ENCODE measurements around the gene OR10H4. TPM values are rescaled to one million over a fixed set of nuclear protein-coding genes. Genes with fewer than 3 reads are reported as not detected.

The OR10H4 gene
- total RNA-seq, 3 donors from 2014 or later (not counting 1 experiment from before 2014, with no cell fraction given), result not detected

DNA sequence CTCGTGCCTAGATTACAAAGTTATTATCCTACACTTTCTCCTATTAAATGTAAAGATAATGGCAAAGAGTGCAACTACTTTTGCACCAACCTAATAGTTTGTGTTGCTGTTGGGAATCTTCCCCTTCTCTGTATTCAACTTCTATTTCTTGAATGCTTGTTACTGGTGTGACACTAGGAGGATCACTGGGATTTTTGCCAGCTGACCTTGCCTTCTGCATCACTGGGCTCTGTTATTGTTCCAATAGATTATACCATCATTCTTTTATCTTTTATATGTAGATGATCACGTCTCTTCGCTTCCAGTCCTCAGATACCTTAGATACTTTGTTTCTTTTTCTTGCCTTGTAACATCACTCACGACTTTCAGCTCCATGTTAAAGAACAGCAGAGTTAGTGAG, 3.5 kb upstream of the OR10H4 start:
- intact Hi-C loops (cut with micrococcal nuclease), result no loop called here
- peaks cover 23 to 63% of the 10 kb centered on the region in 2 donors for H3K27me3 Mint-ChIP-seq (ENCODE audit: low read depth in 2 of 2)
- TF ChIP-seq, protein P1, sequence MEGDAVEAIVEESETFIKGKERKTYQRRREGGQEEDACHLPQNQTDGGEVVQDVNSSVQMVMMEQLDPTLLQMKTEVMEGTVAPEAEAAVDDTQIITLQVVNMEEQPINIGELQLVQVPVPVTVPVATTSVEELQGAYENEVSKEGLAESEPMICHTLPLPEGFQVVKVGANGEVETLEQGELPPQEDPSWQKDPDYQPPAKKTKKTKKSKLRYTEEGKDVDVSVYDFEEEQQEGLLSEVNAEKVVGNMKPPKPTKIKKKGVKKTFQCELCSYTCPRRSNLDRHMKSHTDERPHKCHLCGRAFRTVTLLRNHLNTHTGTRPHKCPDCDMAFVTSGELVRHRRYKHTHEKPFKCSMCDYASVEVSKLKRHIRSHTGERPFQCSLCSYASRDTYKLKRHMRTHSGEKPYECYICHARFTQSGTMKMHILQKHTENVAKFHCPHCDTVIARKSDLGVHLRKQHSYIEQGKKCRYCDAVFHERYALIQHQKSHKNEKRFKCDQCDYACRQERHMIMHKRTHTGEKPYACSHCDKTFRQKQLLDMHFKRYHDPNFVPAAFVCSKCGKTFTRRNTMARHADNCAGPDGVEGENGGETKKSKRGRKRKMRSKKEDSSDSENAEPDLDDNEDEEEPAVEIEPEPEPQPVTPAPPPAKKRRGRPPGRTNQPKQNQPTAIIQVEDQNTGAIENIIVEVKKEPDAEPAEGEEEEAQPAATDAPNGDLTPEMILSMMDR (IDR thresholded peaks at IDR 0.05), result no peak
- no peak for ATAC-seq
- no peaks in the 10 kb centered on the region for H3K4me1 Mint-ChIP-seq
- H3K36me3 ChIP-seq (ENCODE audit: control insufficient read depth, insufficient read depth, low read length), result no peaks in the 10 kb centered on the region
- peaks cover 8% of the 10 kb centered on the region for H3K27me3 ChIP-seq (ENCODE audit: control insufficient read depth, insufficient read depth, low read length)
- H3K36me3 Mint-ChIP-seq, result no peaks in the 10 kb centered on the region
- H3K27ac ChIP-seq (ENCODE audit: low read length), result no peak overlapping the region
- WGBS (ENCODE audit: insufficient coverage), result 80% methylated on average over 2 of the region's 4 CpGs
- H3K9me3 Mint-ChIP-seq, result peaks cover 7 to 11% of the 10 kb centered on the region in 2 donors
- no peak overlapping the region for H3K4me3 ChIP-seq (ENCODE audit: low read length)
- H3K4me3 Mint-ChIP-seq, result no peak overlapping the region
- H3K4me1 ChIP-seq (ENCODE audit: control insufficient read depth, insufficient read depth, low read length), result no peaks in the 10 kb centered on the region
- DNase-seq, result no peak
- H3K9me3 ChIP-seq (ENCODE audit: control insufficient read depth, insufficient read depth, low read length), result peaks cover 4% of the 10 kb centered on the region
- H3K27ac Mint-ChIP-seq, result no peak overlapping the region

DNA sequence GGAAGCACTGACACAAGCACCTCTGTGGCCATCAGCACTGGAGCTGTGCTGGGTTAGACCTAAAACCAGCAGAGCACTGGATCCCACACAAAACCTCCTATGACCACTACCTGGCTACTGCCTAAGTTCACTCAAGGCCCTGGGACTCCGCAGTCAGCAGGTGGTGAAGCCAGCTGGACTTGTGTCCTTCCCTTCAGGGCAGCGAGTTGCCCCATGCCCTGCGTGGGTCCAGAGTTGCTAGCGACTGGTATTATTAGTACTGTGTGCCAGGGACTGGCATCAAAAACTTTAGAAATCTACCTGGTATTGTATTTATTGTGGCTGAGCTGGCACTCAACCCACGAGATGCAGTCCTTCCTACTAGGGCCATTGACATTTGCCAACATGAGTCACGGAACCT, 6.0 kb downstream of the OR10H4 start:
- TF ChIP-seq, protein P1 (IDR thresholded peaks at IDR 0.05), result no peak
- intact Hi-C loops (cut with micrococcal nuclease), result no loop called here
- 84% methylated on average over 6 of the region's 6 CpGs for WGBS (ENCODE audit: insufficient coverage)

DNA sequence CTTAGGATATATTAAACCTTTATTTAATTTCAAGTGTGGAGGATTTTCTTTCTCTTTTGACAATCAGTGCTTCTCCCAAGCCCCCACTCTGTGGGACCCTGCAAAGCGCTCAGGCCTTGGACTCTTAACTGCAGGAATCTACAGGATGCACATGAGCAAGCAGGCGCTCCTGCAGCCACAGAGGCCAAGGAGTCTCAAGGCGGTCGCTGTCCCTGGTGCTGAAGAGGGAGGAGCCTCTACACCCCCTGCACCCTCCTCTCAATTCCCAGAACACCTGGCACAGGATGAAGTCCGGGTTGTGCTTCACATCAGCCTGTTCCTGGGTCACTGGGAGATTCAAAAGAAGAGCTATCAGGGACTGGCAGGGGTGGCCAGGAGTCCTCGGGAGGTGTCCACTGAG, 13.5 kb downstream of the OR10H4 start:
- Histone ChIP-seq H3K27ac (ENCODE audit: low read length) (no peak overlapping the region), H3K4me3 (ENCODE audit: low read length) (no peak overlapping the region), H3K9me3 (ENCODE audit: control insufficient read depth, insufficient read depth, low read length) (peaks cover 4% of the 10 kb centered on the region), H3K4me1 (ENCODE audit: control insufficient read depth, insufficient read depth, low read length) (no peaks in the 10 kb centered on the region), H3K36me3 (ENCODE audit: control insufficient read depth, insufficient read depth, low read length) (no peaks in the 10 kb centered on the region), H3K27me3 (ENCODE audit: control insufficient read depth, insufficient read depth, low read length) (peaks cover 3% of the 10 kb centered on the region)
- H3K4me3 Mint-ChIP-seq, result no peak overlapping the region
- TF ChIP-seq, protein P1 (IDR thresholded peaks at IDR 0.05), result no peak
- H3K4me1 Mint-ChIP-seq, result no peaks in the 10 kb centered on the region
- H3K9me3 Mint-ChIP-seq, result no peaks in the 10 kb centered on the region
- H3K27me3 Mint-ChIP-seq (ENCODE audit: low read depth in 2 of 2), result peaks cover 12 to 33% of the 10 kb centered on the region in 2 donors
- no peak for ATAC-seq
- 65% methylated on average over 6 of the region's 6 CpGs for WGBS (ENCODE audit: insufficient coverage)
- H3K36me3 Mint-ChIP-seq, result no peaks in the 10 kb centered on the region
- no peak for DNase-seq
- H3K27ac Mint-ChIP-seq, result no peak overlapping the region
- intact Hi-C loops (cut with micrococcal nuclease), result no loop called here

More for the DNA sequence above, 6.0 kb downstream of the OR10H4 start:
- H3K4me3 ChIP-seq (ENCODE audit: low read length), result no peak overlapping the region
- no peaks in the 10 kb centered on the region for H3K9me3 Mint-ChIP-seq
- ATAC-seq (no peak), DNase-seq (no peak)
- H3K36me3 ChIP-seq (ENCODE audit: control insufficient read depth, insufficient read depth, low read length), result no peaks in the 10 kb centered on the region
- peaks cover 5% of the 10 kb centered on the region for H3K27me3 ChIP-seq (ENCODE audit: control insufficient read depth, insufficient read depth, low read length)
- no peaks in the 10 kb centered on the region for H3K4me1 ChIP-seq (ENCODE audit: control insufficient read depth, insufficient read depth, low read length)
- no peak overlapping the region for H3K27ac ChIP-seq (ENCODE audit: low read length)
- no peak overlapping the region for H3K27ac Mint-ChIP-seq
- H3K36me3 Mint-ChIP-seq, result no peaks in the 10 kb centered on the region
- no peak overlapping the region for H3K4me3 Mint-ChIP-seq
- peaks cover 20 to 65% of the 10 kb centered on the region in 2 donors for H3K27me3 Mint-ChIP-seq (ENCODE audit: low read depth in 2 of 2)
- no peaks in the 10 kb centered on the region for H3K4me1 Mint-ChIP-seq
- H3K9me3 ChIP-seq (ENCODE audit: control insufficient read depth, insufficient read depth, low read length), result no peaks in the 10 kb centered on the region

DNA sequence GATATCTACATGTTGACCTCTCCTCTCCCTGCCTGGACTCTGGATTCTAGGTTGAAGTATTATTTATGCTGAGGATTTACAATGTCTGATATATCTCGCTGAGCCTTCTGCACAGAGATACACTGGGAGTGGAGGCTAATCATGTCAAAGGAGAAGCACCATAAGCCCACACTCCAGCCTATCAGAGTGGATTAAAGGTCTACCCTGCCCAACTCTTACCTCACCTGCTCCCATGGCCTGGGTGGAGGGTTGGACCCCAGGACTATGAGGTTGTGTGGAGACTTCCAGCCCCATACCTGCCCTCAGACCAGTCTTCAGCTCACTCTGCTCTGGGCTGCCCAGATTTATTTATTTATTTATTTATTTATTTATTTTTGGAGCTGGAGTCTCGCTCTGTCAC, 15.4 kb downstream of the OR10H4 start:
- H3K4me3 Mint-ChIP-seq, result no peak overlapping the region
- no peak overlapping the region for H3K27ac Mint-ChIP-seq
- H3K27me3 Mint-ChIP-seq (ENCODE audit: low read depth in 2 of 2), result peaks cover 14 to 27% of the 10 kb centered on the region in 2 donors
- Histone ChIP-seq H3K4me1 (ENCODE audit: control insufficient read depth, insufficient read depth, low read length) (no peaks in the 10 kb centered on the region), H3K27ac (ENCODE audit: low read length) (no peak overlapping the region), H3K9me3 (ENCODE audit: control insufficient read depth, insufficient read depth, low read length) (peaks cover 4% of the 10 kb centered on the region), H3K27me3 (ENCODE audit: control insufficient read depth, insufficient read depth, low read length) (peaks cover 3% of the 10 kb centered on the region), H3K36me3 (ENCODE audit: control insufficient read depth, insufficient read depth, low read length) (no peaks in the 10 kb centered on the region), H3K4me3 (ENCODE audit: low read length) (no peak overlapping the region)
- H3K4me1 Mint-ChIP-seq, result no peaks in the 10 kb centered on the region
- TF ChIP-seq, protein P1 (IDR thresholded peaks at IDR 0.05), result no peak
- intact Hi-C loops (cut with micrococcal nuclease), result no loop called here
- no peaks in the 10 kb centered on the region for H3K9me3 Mint-ChIP-seq
- no peaks in the 10 kb centered on the region for H3K36me3 Mint-ChIP-seq
- WGBS (ENCODE audit: insufficient coverage), result 80% methylated on average over 2 of the region's 2 CpGs
- no peak for DNase-seq
- no peak for ATAC-seq

Data from natural killer cell (primary cell).